Endothelial cell of umbilical vein (primary cell): ENCODE measurements around the gene FOXN1. TPM values are rescaled to one million over a fixed set of nuclear protein-coding genes. Genes with fewer than 3 reads are reported as not detected.

ENCODE experiments used
- BruUV-seq: library from RNA; stranded (reverse); fragments of 400-500 nt; replicated peaks from 2 replicates; lab custom pipeline; 2021; lab: Mats Ljungman, UMichigan
- CTCF ChIA-PET: fragments of 300-600, 350-600 bp; sonication (Branson Sonifier 250); formaldehyde crosslinking; loops from one replicate; lab custom pipeline; 2021; ENCODE audit warnings: antibody characterized with exemption, inconsistent platforms; lab: Charles Lee
- POLR2A ChIA-PET: fragments of 300-600, 350-600 bp; sonication (Branson Sonifier 250); formaldehyde crosslinking; loops from one replicate; lab custom pipeline; 2021; ENCODE audit warnings: antibody characterized with exemption, inconsistent platforms; lab: Charles Lee
- DNase-seq: peaks from one replicate; pipeline ENCODE4 v3.0.0-alpha.2; 2011; ENCODE audit warnings: low read depth, low spot score
- FAIRE-seq: peaks from 2 replicates; lab custom pipeline; 2011; peaks lifted over from hg19 to GRCh38; lab: Jason Lieb, UNC
- H2AFZ ChIP-seq: 2 replicates; pipeline ENCODE4 v1.6.0; 2012; ENCODE audit warnings: low read depth, low read length, control low read depth, inconsistent platforms
- H3K27ac ChIP-seq: 2 replicates; pipeline ENCODE4 v1.5.1; 2011; ENCODE audit warnings: low read depth, mild to moderate bottlenecking, control low read depth, low read length, moderate library complexity; ENCODE audit not compliant: insufficient read depth
- H3K27me3 ChIP-seq, 2 experiments: 2 replicates each; pipeline versions ENCODE4 v1.6.0 to v1.6.1; 2011; ENCODE audit warnings: low read length in 2 of 2, mixed read lengths in 1 of 2; ENCODE audit not compliant: control insufficient read depth in 2 of 2, insufficient read depth in 2 of 2
- H3K36me3 ChIP-seq, 2 experiments: 2 replicates in 1 of 2; 3 replicates in 1 of 2; pipeline ENCODE4 v1.5.1; 2011; ENCODE audit warnings: low read length in 2 of 2, mild to moderate bottlenecking in 1 of 2, moderate library complexity in 1 of 2; ENCODE audit not compliant: control insufficient read depth in 2 of 2, insufficient read depth in 2 of 2; ENCODE audit errors: extremely low read depth in 1 of 2
- H3K4me1 ChIP-seq: 3 replicates; pipeline ENCODE4 v1.5.1; 2011; ENCODE audit warnings: mild to moderate bottlenecking, low read length; ENCODE audit not compliant: control insufficient read depth, insufficient read depth; ENCODE audit errors: extremely low read depth
- H3K4me2 ChIP-seq: 2 replicates; pipeline ENCODE4 v1.6.1; 2011; ENCODE audit warnings: low read length, control low read depth, mixed read lengths; ENCODE audit not compliant: insufficient read depth
- H3K4me3 ChIP-seq, 3 experiments: fragments of 200-600 bp in 1 of 3; sonication (generic), shearing (Covaris generic) in 1 of 3; replicated peaks in 1 of 3; 2 replicates each; pipeline ENCODE4 v1.5.1; 2011 to 2016; ENCODE audit warnings: control low read depth in 3 of 3, low read length in 3 of 3, mild to moderate bottlenecking in 2 of 3, inconsistent platforms in 1 of 3, low read depth in 1 of 3, moderate library complexity in 1 of 3; ENCODE audit not compliant: insufficient read depth in 1 of 3
- H3K79me2 ChIP-seq: 2 replicates; pipeline ENCODE4 v1.6.0; 2012; ENCODE audit warnings: low read length, inconsistent platforms; ENCODE audit not compliant: control insufficient read depth, insufficient read depth
- H3K9ac ChIP-seq: replicated peaks from 2 replicates; pipeline ENCODE3; 2011; ENCODE audit warnings: low read length, control low read depth; ENCODE audit not compliant: insufficient read depth; ENCODE audit errors: extremely low read depth
- H3K9me1 ChIP-seq: replicated peaks from 3 replicates; pipeline ENCODE4 v1.6.0; 2011; ENCODE audit warnings: mild to moderate bottlenecking, low read length; ENCODE audit not compliant: control insufficient read depth, insufficient read depth; ENCODE audit errors: extremely low read depth
- H3K9me3 ChIP-seq: replicated peaks from 2 replicates; pipeline ENCODE4 v1.5.1; 2012; ENCODE audit warnings: low read length, inconsistent platforms; ENCODE audit not compliant: control insufficient read depth, insufficient read depth
- H4K20me1 ChIP-seq: replicated peaks from 2 replicates; pipeline ENCODE3; 2011; ENCODE audit warnings: mild to moderate bottlenecking, low read length; ENCODE audit not compliant: control insufficient read depth, insufficient read depth; ENCODE audit errors: extremely low read depth
- EZH2 ChIP-seq: IDR thresholded peaks from 2 replicates; pipeline ENCODE4 v1.6.1; 2012; ENCODE audit warnings: borderline replicate concordance, low read depth, mild to moderate bottlenecking, moderate library complexity, low read length, inconsistent platforms; ENCODE audit not compliant: severe bottlenecking
- FOS ChIP-seq: IDR thresholded peaks from 2 replicates; pipeline ENCODE4 v1.6.1; 2011; ENCODE audit warnings: mild to moderate bottlenecking, low read length, moderate library complexity, borderline replicate concordance; ENCODE audit not compliant: insufficient read depth
- GATA2 ChIP-seq: IDR thresholded peaks from 2 replicates; pipeline ENCODE4 v1.7.0; 2011; ENCODE audit warnings: low read depth, mild to moderate bottlenecking, moderate library complexity, mixed read lengths, low read length; ENCODE audit not compliant: insufficient read length, insufficient read depth
- JUN ChIP-seq: IDR thresholded peaks from 2 replicates; pipeline ENCODE4 v1.6.1; 2011; ENCODE audit warnings: borderline replicate concordance, low read depth; ENCODE audit not compliant: insufficient read length, insufficient read depth
- MAX ChIP-seq: IDR thresholded peaks from 2 replicates; pipeline ENCODE4 v1.6.1; 2011; ENCODE audit not compliant: insufficient read depth, insufficient read length
- MYC ChIP-seq: IDR thresholded peaks from one replicate; pipeline ENCODE4 v1.6.1; 2011; ENCODE audit warnings: mild to moderate bottlenecking, low read depth, low read length
- POLR2A ChIP-seq: IDR thresholded peaks from 2 replicates; pipeline ENCODE4 v1.6.1; 2012; ENCODE audit warnings: low read depth, mild to moderate bottlenecking, control low read depth, low read length
- POLR2AphosphoS5 ChIP-seq: IDR thresholded peaks from 2 replicates; pipeline ENCODE4 v1.6.1; 2012; ENCODE audit warnings: low read depth, mild to moderate bottlenecking, control low read depth, low read length, moderate library complexity; ENCODE audit not compliant: insufficient read depth
- dilution Hi-C: fragments of 300-500 bp; cut with MboI; formaldehyde crosslinking; loops from one replicate; pipeline ENCODE4 v1.15.0; 2019; ENCODE audit warnings: low sequenced_read_pairs; ENCODE audit not compliant: extremely low pct_ligation_motif_present
- intact Hi-C: fragments of 100-400 bp; cut with micrococcal nuclease; formaldehyde crosslinking; loops from one replicate; pipeline ENCODE4 v1.10.0; 2022
- polyA plus RNA-seq, 4 experiments: library from polyadenylated mRNA; depleted of rRNA in 3 of 4; stranded (reverse) in 3 of 4; unstranded in 1 of 4; fragments of >200 nt; gene quantifications; 2 replicates each; pipeline versions ENCODE4 v1.2.1 to v1.2.3, GENCODE V29; 2011 to 2012; ENCODE audit warnings: missing spikeins in 1 of 4
- total RNA-seq: library from RNA; stranded (reverse); gene quantifications from 2 replicates; pipeline ENCODE4 v1.2.3, GENCODE V29; 2021
- TF ChIP-seq, protein P1 (sequence below), 2 donors: IDR thresholded peaks; 1 replicate in 1 of 2; 2 replicates in 1 of 2; pipeline ENCODE4 v1.5.1; 2011; ENCODE audit warnings: low read length in 2 of 2, mild to moderate bottlenecking in 2 of 2, moderate library complexity in 2 of 2, control low read depth in 1 of 2, inconsistent platforms in 1 of 2, low read depth in 1 of 2; ENCODE audit not compliant: insufficient read depth in 1 of 2; ENCODE audit errors: extremely low read depth in 1 of 2

Gene FOXN1
- total and polyA plus RNA-seq, 2 donors (not counting 3 experiments of a cell fraction or from before 2014, with no cell fraction given), result not detected

DNA sequence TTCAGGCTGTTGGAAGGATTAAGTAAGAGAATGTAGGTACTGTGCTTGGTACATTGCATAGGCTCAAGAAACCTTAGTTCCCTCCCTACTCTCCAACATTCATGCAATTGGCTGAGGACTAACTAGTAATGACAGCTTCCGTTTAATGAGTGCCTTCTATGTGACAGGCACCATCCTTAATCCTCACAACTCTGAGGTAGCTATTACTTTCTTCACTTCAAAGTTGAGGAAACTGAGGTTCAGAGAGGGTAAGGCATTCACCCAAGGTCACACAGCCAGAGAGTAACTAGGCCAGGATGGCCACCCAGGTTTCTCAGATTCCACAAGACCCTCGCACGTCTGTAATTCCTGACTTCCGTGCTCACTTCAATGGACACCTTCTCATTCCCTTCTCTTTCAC lies 24.1 kb downstream of the FOXN1 start:
- no peak for TF ChIP-seq MAX
- TF ChIP-seq, protein P1, sequence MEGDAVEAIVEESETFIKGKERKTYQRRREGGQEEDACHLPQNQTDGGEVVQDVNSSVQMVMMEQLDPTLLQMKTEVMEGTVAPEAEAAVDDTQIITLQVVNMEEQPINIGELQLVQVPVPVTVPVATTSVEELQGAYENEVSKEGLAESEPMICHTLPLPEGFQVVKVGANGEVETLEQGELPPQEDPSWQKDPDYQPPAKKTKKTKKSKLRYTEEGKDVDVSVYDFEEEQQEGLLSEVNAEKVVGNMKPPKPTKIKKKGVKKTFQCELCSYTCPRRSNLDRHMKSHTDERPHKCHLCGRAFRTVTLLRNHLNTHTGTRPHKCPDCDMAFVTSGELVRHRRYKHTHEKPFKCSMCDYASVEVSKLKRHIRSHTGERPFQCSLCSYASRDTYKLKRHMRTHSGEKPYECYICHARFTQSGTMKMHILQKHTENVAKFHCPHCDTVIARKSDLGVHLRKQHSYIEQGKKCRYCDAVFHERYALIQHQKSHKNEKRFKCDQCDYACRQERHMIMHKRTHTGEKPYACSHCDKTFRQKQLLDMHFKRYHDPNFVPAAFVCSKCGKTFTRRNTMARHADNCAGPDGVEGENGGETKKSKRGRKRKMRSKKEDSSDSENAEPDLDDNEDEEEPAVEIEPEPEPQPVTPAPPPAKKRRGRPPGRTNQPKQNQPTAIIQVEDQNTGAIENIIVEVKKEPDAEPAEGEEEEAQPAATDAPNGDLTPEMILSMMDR (IDR thresholded peaks at IDR 0.05; ENCODE audit: extremely low read depth in 1 of 2, insufficient read depth in 1 of 2, low read depth in 1 of 2, low read length in 2 of 2), result no peak
- TF ChIP-seq GATA2, result no peak
- TF ChIP-seq POLR2A, result no peak
- TF ChIP-seq EZH2, result no peak
- TF ChIP-seq JUN, result no peak
- TF ChIP-seq MYC, result no peak
- no peak for TF ChIP-seq FOS
- TF ChIP-seq POLR2AphosphoS5, result no peak
- H3K9ac ChIP-seq, result no peak overlapping the region
- BruUV-seq, result no TSS peak
- no peaks in the 10 kb centered on the region for H3K36me3 ChIP-seq
- H3K79me2 ChIP-seq, result no peaks in the 10 kb centered on the region
- no peaks in the 10 kb centered on the region for H3K9me1 ChIP-seq
- dilution Hi-C loops (no loop called here), intact Hi-C loops (loop anchor here (1.0 kb wide), 1 partner anchor 11 kb away; no protein-coding TSS in a partner anchor)
- no peaks in the 10 kb centered on the region for H3K27me3 ChIP-seq
- DNase-seq, result no peak
- no peaks in the 10 kb centered on the region for H4K20me1 ChIP-seq
- no peaks in the 10 kb centered on the region for H3K9me3 ChIP-seq
- H3K4me1 ChIP-seq, result no peaks in the 10 kb centered on the region
- POLR2A ChIA-PET, result no interaction called here
- no peak overlapping the region for H3K4me2 ChIP-seq
- H2AFZ ChIP-seq, result no peak overlapping the region
- CTCF ChIA-PET, result no interaction called here
- FAIRE-seq, result no peak
- no peak overlapping the region for H3K27ac ChIP-seq
- H3K4me3 ChIP-seq, result no peak overlapping the region
